DOHH2 (cell line): ENCODE measurements around the gene AS3MT.

ENCODE experiments used
- CTCF ChIP-seq: fragments of 200-600 bp; sonication (generic); IDR thresholded peaks from one replicate; pipeline ENCODE4 v1.5.1; 2014; ENCODE audit warnings: antibody characterized with exemption, mild to moderate bottlenecking, low read depth, low read length; ENCODE audit not compliant: poor library complexity, severe bottlenecking
- EZH2phosphoT487 ChIP-seq: fragments of 200-600 bp; sonication (generic); IDR thresholded peaks from 2 replicates; pipeline ENCODE4 v1.6.1; 2017; ENCODE audit warnings: borderline replicate concordance, mild to moderate bottlenecking, antibody characterized with exemption, low read length, moderate library complexity, mixed read lengths

- TF ChIP-seq CTCF (no peak), EZH2phosphoT487 (no peak)
Measured at GRCh38 chr10:102837230-102837721, 32.0 kb upstream of the AS3MT start, which contains the start of gene CYP17A1.
